ENCODE results near the gene TXNL4A.

Gene TXNL4A

DNA sequence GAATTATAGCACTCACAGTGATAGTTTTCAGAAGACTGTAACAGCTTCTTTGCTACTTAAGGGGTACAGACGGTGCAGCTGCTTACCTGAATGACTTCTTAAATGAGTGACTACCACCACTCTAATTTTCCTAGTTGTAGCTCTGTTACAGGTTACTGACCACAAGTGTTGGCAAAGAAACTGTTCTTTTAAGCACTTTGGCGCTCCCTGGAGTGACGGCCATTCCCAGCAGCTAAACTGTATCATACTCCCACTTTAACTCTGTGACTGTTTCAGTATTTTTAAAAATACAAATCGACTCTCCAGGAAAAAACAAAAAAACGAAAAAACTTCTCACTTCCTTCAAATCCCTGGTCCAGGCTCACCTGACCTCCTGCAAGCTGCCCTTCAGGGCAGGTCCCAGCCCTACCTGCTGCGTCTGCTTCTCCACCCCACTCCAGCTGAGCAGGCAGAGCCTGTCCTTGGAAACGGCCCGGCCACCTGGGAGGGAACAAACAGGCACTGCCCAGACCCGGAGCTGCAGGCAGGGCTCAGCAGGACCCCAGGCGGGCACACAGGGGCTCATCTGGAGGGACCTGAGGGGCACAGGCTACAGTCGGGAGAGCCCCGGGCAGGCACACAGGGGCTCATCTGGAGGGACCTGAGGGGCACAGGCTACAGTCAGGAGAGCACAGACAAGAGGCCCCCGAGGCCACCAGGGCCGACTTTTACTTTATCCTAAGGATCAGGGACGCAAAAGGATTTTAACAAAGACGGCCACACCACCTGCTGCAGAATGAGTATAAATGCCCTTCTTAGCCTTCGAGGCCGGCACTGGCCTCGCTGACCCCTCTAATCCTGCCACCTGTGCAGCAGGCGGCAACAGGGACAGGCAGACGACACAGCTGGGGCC is 61.4 kb downstream of the TXNL4A start:
- Histone ChIP-seq H3K4me2 (ENCODE audit: low read length) (no peak overlapping the region), H3K9me3 (replicated peaks; ENCODE audit: low read length) (peaks cover 18% of the 10 kb centered on the region), H3K36me3 (ENCODE audit: insufficient read depth, low read length) (peaks cover 41% of the 10 kb centered on the region), H3K4me1 (ENCODE audit: control insufficient read depth, insufficient read depth, low read length) (no peaks in the 10 kb centered on the region), H3K9ac (ENCODE audit: low read depth, low read length) (no peak overlapping the region), H3K27me3 (ENCODE audit: control insufficient read depth, insufficient read depth, low read length) (no peaks in the 10 kb centered on the region), H3K4me3 (ENCODE audit: low read length) (no peak overlapping the region)

DNA sequence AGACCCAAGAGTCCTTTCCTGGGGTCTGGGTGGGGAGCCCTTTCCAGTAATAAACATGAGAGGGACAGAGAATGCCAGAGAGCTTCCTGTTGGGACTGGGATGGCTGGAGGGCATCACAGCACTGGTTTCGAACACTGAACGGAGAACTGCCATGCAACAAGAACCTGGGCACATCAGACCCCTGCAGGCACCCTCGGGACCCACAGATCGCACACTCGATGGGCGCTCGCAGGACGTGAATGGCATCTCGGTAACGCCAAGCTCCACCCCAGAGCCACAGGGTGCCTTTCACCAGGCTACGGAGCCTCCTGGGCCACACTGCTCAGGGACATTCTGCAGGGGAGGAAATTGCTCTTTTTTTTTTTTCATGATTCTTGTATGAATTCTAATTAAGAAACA is 62.1 kb downstream of the TXNL4A start:
- H3K4me3 ChIP-seq (ENCODE audit: low read length) = no peak overlapping the region
- H3K9me3 ChIP-seq (replicated peaks; ENCODE audit: low read length) = peaks cover 18% of the 10 kb centered on the region
- H3K4me2 ChIP-seq (ENCODE audit: low read length) = no peak overlapping the region
- no peak overlapping the region for H3K9ac ChIP-seq (ENCODE audit: low read depth, low read length)
- peaks cover 39% of the 10 kb centered on the region for H3K36me3 ChIP-seq (ENCODE audit: insufficient read depth, low read length)
- no peaks in the 10 kb centered on the region for H3K27me3 ChIP-seq (ENCODE audit: control insufficient read depth, insufficient read depth, low read length)
- no peaks in the 10 kb centered on the region for H3K4me1 ChIP-seq (ENCODE audit: control insufficient read depth, insufficient read depth, low read length)

- no peak overlapping the region for H3K4me2 ChIP-seq (ENCODE audit: low read length)
- H3K36me3 ChIP-seq (ENCODE audit: insufficient read depth, low read length) = peaks cover 28% of the 10 kb centered on the region
- no peak overlapping the region for H3K4me3 ChIP-seq (ENCODE audit: low read length)
- H3K27me3 ChIP-seq (ENCODE audit: control insufficient read depth, insufficient read depth, low read length) = no peaks in the 10 kb centered on the region
- H3K4me1 ChIP-seq (ENCODE audit: control insufficient read depth, insufficient read depth, low read length) = no peaks in the 10 kb centered on the region
- peaks cover 13% of the 10 kb centered on the region for H3K9me3 ChIP-seq (replicated peaks; ENCODE audit: low read length)
- H3K9ac ChIP-seq (ENCODE audit: low read depth, low read length) = no peak overlapping the region
These were observed 63.3 kb downstream of the TXNL4A start for GRCh38 chr18:79924814-79925731.

DNA sequence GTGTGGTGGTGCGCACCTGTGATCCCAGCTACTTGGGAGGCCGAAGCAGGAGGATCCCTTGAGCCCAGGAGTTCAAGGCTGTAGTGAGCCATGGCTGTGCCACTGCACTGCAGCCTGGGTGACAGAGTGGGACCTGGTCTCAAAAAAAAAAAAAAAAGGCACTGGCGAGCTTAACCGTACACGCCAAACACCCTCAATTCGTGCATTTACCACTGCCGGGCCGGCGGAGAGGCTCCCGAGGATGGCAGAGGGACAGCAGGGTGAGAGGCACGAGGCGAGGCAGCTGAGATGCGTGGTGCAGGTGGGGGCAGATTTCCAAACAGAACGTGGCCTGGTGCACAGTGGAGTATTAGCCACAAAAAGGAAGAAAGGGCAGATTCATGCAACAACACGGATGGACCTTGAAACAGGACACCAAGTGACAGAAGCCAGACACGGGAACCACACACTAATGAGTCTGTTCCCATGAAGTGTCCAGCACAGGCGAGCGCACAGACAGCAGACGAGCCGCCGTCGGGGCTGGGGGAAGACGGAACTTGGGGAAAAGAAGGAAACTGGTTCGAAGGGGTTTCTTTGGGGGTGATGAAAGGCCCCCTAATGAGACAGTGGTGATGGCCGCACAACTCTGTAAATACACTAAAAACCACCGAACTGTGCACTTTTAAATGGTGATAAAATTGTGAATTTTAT is 64.3 kb downstream of the TXNL4A start:
- H3K27me3 ChIP-seq (ENCODE audit: control insufficient read depth, insufficient read depth, low read length) = no peaks in the 10 kb centered on the region
- peaks cover 4% of the 10 kb centered on the region for H3K9me3 ChIP-seq (replicated peaks; ENCODE audit: low read length)
- H3K9ac ChIP-seq (ENCODE audit: low read depth, low read length) = no peak overlapping the region
- no peaks in the 10 kb centered on the region for H3K4me1 ChIP-seq (ENCODE audit: control insufficient read depth, insufficient read depth, low read length)
- no peak overlapping the region for H3K4me2 ChIP-seq (ENCODE audit: low read length)
- no peak overlapping the region for H3K4me3 ChIP-seq (ENCODE audit: low read length)
- H3K36me3 ChIP-seq (ENCODE audit: insufficient read depth, low read length) = peaks cover 22% of the 10 kb centered on the region

DNA sequence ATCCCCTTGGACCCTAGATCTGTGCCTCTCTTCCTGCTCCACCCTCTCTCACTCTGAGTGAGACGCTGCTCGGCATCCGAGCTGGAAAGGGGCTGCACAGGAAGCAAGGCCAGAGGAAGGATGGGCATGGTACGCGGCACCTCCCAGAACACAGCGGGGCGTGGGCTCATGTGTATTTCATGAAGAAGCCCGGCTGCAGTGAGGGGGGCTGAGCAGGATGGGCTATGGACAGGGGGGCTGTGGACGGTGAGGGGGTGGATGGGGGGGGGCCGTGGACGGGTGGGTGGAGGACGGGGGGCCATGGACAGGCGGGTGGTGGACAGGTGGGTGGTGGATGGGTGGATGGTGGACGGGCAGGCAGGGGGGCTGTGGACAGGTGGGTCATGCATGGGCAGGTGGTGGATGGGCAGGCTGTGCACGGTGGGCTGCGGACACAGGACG is 65.4 kb downstream of the TXNL4A start:
- H3K4me2 ChIP-seq (ENCODE audit: low read length) = no peak overlapping the region
- no peaks in the 10 kb centered on the region for H3K27me3 ChIP-seq (ENCODE audit: control insufficient read depth, insufficient read depth, low read length)
- no peaks in the 10 kb centered on the region for H3K4me1 ChIP-seq (ENCODE audit: control insufficient read depth, insufficient read depth, low read length)
- H3K4me3 ChIP-seq (ENCODE audit: low read length) = no peak overlapping the region
- peaks cover 19% of the 10 kb centered on the region for H3K36me3 ChIP-seq (ENCODE audit: insufficient read depth, low read length)
- no peaks in the 10 kb centered on the region for H3K9me3 ChIP-seq (replicated peaks; ENCODE audit: low read length)
- H3K9ac ChIP-seq (ENCODE audit: low read depth, low read length) = no peak overlapping the region

DNA sequence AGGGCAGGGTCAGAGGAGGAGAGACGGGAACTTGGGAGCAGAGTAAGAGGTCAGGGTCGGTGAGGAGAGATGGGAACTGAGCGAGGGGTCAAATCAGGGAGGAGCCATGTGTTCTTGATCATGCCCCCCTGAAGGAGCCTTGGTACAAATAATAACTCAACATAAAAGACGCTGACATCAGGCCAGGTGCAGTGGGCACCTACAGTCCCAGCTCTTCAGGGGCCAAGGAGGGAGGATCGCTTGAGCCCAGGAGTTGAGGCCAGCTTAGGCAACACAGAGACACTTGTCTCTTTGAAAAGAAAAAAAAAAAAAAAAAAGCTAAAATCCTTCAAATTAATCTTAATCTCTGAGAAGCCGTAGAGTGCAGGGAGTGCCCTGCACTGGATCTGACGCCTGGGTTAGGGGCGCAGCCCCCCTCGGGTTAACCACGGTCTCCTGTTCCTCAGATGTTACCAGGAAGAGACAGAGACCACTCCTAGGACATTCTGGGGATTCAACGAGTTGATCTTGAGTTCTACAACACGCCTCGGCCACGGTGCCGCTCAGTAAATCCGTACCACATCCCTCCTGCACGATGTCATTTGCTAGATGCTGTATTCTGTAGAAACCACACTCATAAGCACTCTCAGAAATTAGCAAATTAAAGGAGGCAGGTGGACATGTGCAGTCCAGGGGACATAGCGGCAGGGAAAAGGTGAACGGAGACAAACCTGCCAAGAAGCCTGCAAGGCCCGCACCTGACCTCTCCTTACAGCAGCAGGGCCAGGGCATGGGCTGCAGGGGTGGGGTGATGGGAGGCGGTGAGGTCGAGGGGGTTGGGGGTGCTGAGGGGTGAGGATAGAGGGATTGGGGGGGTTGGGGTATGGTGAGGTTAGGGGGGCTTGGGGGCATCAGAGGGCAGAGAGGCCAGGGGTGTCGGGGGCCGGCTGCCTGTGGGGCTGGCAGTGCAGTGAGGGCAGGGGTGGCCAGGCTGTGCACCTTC is 66.1 kb downstream of the TXNL4A start:
- Histone ChIP-seq H3K27me3 (ENCODE audit: control insufficient read depth, insufficient read depth, low read length) (no peaks in the 10 kb centered on the region), H3K4me3 (ENCODE audit: low read length) (no peak overlapping the region), H3K9me3 (replicated peaks; ENCODE audit: low read length) (no peaks in the 10 kb centered on the region), H3K9ac (ENCODE audit: low read depth, low read length) (no peak overlapping the region), H3K4me1 (ENCODE audit: control insufficient read depth, insufficient read depth, low read length) (no peaks in the 10 kb centered on the region), H3K4me2 (ENCODE audit: low read length) (no peak overlapping the region), H3K36me3 (ENCODE audit: insufficient read depth, low read length) (peaks cover 18% of the 10 kb centered on the region)
